BLaER1 treated with 17β-estradiol and CSF1 and Interleukin-3, amounts not matched to agents 10 nM and 100 nM (cell line): ENCODE data around the gene NAV2.
A peak's percentile ranks its signal among the peaks of the same experiment; 100 is the strongest.

Experiments
- H3K27ac ChIP-seq, 11 experiments: shearing (Covaris generic); formaldehyde crosslinking; 2 replicates each; pipeline ENCODE4 v1.8.1; 2022
- H3K27me3 ChIP-seq, 11 experiments: shearing (Covaris generic); formaldehyde crosslinking; 2 replicates each; pipeline ENCODE4 v1.8.1; 2022
- H3K36me3 ChIP-seq, 11 experiments: shearing (Covaris generic); formaldehyde crosslinking; 2 replicates each; pipeline ENCODE4 v1.8.1; 2022
- H3K4me1 ChIP-seq, 10 experiments: shearing (Covaris generic); formaldehyde crosslinking; 2 replicates each; pipeline ENCODE4 v1.8.1; 2022
- H3K4me2 ChIP-seq, 11 experiments: shearing (Covaris generic); formaldehyde crosslinking; 2 replicates each; pipeline ENCODE4 v1.8.1; 2022
- H3K4me3 ChIP-seq, 10 experiments: shearing (Covaris generic); formaldehyde crosslinking; 2 replicates each; pipeline ENCODE4 v1.8.1; 2022
- H3K9ac ChIP-seq, 11 experiments: shearing (Covaris generic); formaldehyde crosslinking; 2 replicates each; pipeline ENCODE4 v1.8.1; 2022
- H3K9me3 ChIP-seq, 11 experiments: shearing (Covaris generic); formaldehyde crosslinking; replicated peaks in 1 of 11; 2 replicates each; pipeline ENCODE4 v1.8.1; 2022
- H4K20me1 ChIP-seq, 11 experiments: shearing (Covaris generic); formaldehyde crosslinking; 2 replicates each; pipeline ENCODE4 v1.8.1; 2022
- Cebpa-rat ChIP-seq, 11 experiments: shearing (Covaris generic); IDR thresholded peaks; 2 replicates each; pipeline ENCODE4 v1.8.1; 2022

NAV2 gene

GRCh38 chr11:20049231-20049630 is 336.6 kb downstream of the NAV2 start:
- no peak overlapping the region for H3K27ac ChIP-seq
- no peaks in the 10 kb centered on the region for H3K36me3 ChIP-seq
- H3K9ac ChIP-seq = no peak overlapping the region
- no peak overlapping the region for H3K4me3 ChIP-seq
- H3K27me3 ChIP-seq = no peaks in the 10 kb centered on the region
- H3K9me3 ChIP-seq = no peaks in the 10 kb centered on the region
- H3K4me1 ChIP-seq = peaks cover 29 to 50% (median 39%) of the 10 kb centered on the region in 10 experiments
- H3K4me2 ChIP-seq = peak overlapping the region in 7 of 11 experiments; percentile 2 to 38 (median 20); a peak in 7 of 22 replicates
- TF ChIP-seq Cebpa-rat (IDR thresholded peaks at IDR 0.05) = no peak
- no peaks in the 10 kb centered on the region for H4K20me1 ChIP-seq

- peak overlapping the region in 1 of 11 experiments; percentile 19; a peak in 2 of 22 replicates for H3K4me2 ChIP-seq
- no peak for TF ChIP-seq Cebpa-rat (IDR thresholded peaks at IDR 0.05)
- no peak overlapping the region for H3K9ac ChIP-seq
- H3K4me1 ChIP-seq = peaks cover 25 to 42% (median 32%) of the 10 kb centered on the region in 10 experiments
- no peak overlapping the region for H3K27ac ChIP-seq
- H3K4me3 ChIP-seq = no peak overlapping the region
- no peaks in the 10 kb centered on the region for H3K36me3 ChIP-seq
- H3K27me3 ChIP-seq = no peaks in the 10 kb centered on the region
- no peaks in the 10 kb centered on the region for H3K9me3 ChIP-seq
- no peaks in the 10 kb centered on the region for H4K20me1 ChIP-seq
Measured at GRCh38 chr11:20050048-20050447, 337.4 kb downstream of the NAV2 start.

DNA sequence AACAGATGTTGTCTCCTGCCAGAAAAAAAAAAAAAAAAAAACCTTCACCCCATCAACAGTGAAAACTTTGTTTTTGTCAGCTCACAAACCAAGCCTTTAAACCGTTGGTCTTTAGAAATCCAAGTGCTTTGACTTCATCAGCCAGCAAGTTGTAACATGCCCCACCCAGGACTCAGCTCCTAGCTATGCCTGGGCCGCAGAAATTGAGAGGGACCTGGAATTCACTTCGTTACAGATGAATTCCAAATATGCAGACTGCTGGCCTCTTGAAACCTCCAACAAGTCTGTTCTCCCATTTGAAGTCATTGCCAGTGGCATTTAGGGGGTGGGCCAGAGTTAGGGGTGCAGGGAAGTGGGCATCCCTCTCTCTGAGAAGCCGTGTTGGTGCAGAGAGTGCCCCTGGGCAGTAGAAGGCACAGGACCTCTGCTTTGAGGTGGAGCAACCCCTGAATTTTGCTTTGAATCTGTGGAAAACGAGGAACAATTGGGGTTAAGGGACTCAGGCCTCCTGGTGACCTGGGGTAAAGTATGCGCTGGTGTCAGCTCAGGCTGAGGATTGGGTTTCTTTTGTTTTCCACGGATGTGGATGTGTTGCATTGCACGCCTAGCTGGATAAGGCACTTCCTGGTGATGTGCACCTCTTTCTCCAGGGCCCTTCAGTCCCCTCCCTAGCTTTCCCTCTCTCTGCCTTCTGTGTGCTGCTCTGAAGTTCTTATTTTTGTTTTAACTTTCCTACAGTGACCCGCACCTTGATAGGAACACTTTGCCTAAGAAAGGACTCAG is 338.1 kb downstream of the NAV2 start:
- Histone ChIP-seq H3K27ac (no peak overlapping the region), H3K4me3 (no peak overlapping the region), H3K36me3 (no peaks in the 10 kb centered on the region), H3K4me2 (no peak overlapping the region), H4K20me1 (no peaks in the 10 kb centered on the region), H3K4me1 (peaks cover 18 to 35% (median 25%) of the 10 kb centered on the region in 10 experiments), H3K9ac (no peak overlapping the region), H3K9me3 (no peaks in the 10 kb centered on the region), H3K27me3 (no peaks in the 10 kb centered on the region)
- TF ChIP-seq Cebpa-rat (IDR thresholded peaks at IDR 0.05) = no peak

GRCh38 chr11:20051469-20052399 is 339.1 kb downstream of the NAV2 start:
- Histone ChIP-seq H3K4me1 (peaks cover 8 to 25% (median 15%) of the 10 kb centered on the region in 10 experiments), H4K20me1 (no peaks in the 10 kb centered on the region), H3K4me2 (no peak overlapping the region), H3K27ac (no peak overlapping the region), H3K4me3 (no peak overlapping the region), H3K27me3 (no peaks in the 10 kb centered on the region), H3K36me3 (no peaks in the 10 kb centered on the region), H3K9ac (no peak overlapping the region), H3K9me3 (no peaks in the 10 kb centered on the region)
- no peak for TF ChIP-seq Cebpa-rat (IDR thresholded peaks at IDR 0.05)

DNA sequence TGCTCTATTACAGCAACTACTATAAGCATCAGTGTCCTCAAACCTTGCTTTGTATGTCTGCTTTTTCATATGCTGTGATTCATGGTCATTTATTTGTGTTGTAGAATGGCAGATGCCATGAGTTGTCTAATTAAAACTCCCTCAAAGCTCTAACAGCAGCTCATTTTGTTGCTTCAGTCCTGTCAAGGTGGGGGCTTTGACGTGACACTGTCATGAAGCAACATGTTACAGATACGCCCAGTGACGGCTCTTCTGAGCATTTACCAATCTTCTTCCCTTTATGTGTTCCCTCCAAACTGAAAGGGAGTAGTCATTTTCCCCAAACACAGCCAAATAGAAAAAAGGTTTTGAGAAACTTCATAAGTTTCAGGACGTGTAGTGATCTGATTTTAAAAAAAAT is 340.9 kb downstream of the NAV2 start:
- Histone ChIP-seq H4K20me1 (no peaks in the 10 kb centered on the region), H3K4me2 (no peak overlapping the region), H3K4me3 (no peak overlapping the region), H3K27me3 (no peaks in the 10 kb centered on the region), H3K36me3 (no peaks in the 10 kb centered on the region), H3K9me3 (no peaks in the 10 kb centered on the region), H3K4me1 (peaks cover 0 to 13% (median 7%) of the 10 kb centered on the region in 10 experiments; a peak in 8 of 20 replicates), H3K9ac (no peak overlapping the region), H3K27ac (no peak overlapping the region)
- no peak for TF ChIP-seq Cebpa-rat (IDR thresholded peaks at IDR 0.05)

GRCh38 chr11:20054584-20054983 is 341.9 kb downstream of the NAV2 start:
- no peak overlapping the region for H3K27ac ChIP-seq
- H4K20me1 ChIP-seq = no peaks in the 10 kb centered on the region
- no peak for TF ChIP-seq Cebpa-rat (IDR thresholded peaks at IDR 0.05)
- H3K36me3 ChIP-seq = no peaks in the 10 kb centered on the region
- H3K4me1 ChIP-seq = peaks cover 0 to 4% (median 0%) of the 10 kb centered on the region in 10 experiments; a peak in 2 of 20 replicates
- no peak overlapping the region for H3K4me3 ChIP-seq
- H3K27me3 ChIP-seq = no peaks in the 10 kb centered on the region
- H3K9me3 ChIP-seq = no peaks in the 10 kb centered on the region
- H3K4me2 ChIP-seq = no peak overlapping the region
- no peak overlapping the region for H3K9ac ChIP-seq

DNA sequence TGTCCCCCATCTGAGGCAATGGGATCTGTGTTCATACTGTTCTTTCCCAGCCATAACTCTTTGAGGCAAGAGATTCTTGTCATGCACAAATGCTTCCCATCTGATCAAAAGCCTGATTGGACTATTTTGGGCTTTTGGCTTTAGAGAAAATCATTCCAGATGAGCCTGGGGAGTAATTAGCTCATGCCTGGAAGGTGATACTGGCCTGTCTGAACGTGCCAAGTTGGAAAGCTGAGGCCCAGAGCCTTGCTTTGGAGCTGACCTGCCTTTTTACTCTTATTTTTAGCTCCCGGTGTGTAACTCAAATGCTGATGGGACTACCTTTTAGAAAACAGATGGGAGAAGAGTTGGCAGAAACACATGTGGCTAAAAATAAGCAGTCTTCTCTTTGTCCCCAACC is 342.7 kb downstream of the NAV2 start:
- H3K9ac ChIP-seq = no peak overlapping the region
- no peak overlapping the region for H3K27ac ChIP-seq
- H3K4me1 ChIP-seq = no peaks in the 10 kb centered on the region
- TF ChIP-seq Cebpa-rat (IDR thresholded peaks at IDR 0.05) = no peak
- H3K36me3 ChIP-seq = no peaks in the 10 kb centered on the region
- no peaks in the 10 kb centered on the region for H3K27me3 ChIP-seq
- H3K4me3 ChIP-seq = no peak overlapping the region
- no peaks in the 10 kb centered on the region for H4K20me1 ChIP-seq
- H3K9me3 ChIP-seq = no peaks in the 10 kb centered on the region
- peak overlapping the region in 1 of 11 experiments; percentile 20; a peak in 1 of 22 replicates for H3K4me2 ChIP-seq

DNA sequence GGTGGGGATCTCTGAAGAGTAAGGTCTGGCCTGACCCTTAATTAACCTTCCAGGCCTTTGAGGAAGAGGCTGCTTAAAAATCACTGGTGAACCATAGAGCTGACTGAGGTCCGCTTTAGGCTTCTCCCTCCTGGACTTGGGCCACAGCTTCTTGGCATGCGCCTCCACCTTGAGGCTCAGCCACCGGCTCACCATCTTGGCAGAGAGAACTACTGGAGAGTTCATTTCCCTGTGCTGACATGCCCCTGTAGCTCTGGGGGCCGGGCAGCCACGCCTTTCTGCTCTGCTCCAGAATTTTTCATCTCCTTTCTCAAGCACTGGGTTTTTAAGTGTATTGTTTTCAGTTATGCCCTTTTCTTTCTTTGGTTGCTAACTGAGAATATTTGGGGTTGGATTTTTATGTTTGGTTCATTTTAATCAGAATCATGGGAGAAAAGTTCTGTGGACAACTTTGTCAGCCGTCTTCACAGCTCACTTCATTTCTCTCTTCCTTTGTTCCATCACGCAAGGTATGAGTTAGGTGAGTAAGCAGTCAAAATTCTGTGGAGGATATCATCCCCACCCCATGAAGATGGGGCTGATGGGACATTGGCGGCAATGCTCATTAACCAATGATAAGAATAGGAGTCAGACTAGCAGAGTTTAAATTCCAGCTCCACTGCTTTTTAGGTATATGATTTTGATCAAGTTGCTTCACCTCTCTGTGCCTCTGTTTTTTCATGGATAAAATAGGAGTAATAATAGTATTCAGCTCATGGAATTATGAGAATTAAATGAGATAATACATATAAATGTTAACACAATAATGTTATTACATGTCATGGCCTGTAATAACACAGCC is 343.7 kb downstream of the NAV2 start:
- Histone ChIP-seq H3K27ac (no peak overlapping the region), H3K4me2 (no peak overlapping the region), H3K9ac (no peak overlapping the region), H4K20me1 (no peaks in the 10 kb centered on the region), H3K4me3 (no peak overlapping the region), H3K9me3 (no peaks in the 10 kb centered on the region), H3K4me1 (no peaks in the 10 kb centered on the region), H3K36me3 (no peaks in the 10 kb centered on the region), H3K27me3 (no peaks in the 10 kb centered on the region)
- TF ChIP-seq Cebpa-rat (IDR thresholded peaks at IDR 0.05) = no peak
